ENCODE measurements around the gene DDX17. TPM values are rescaled to one million over a fixed set of nuclear protein-coding genes. Genes with fewer than 3 reads are reported as not detected.

The DDX17 gene
- total RNA-seq, 1 donor from 2014 or later = 492 TPM

GRCh38 chr22:38448945-38449745, 57.0 kb downstream of the DDX17 start:
- peaks cover 6% of the 10 kb centered on the region for H3K36me3 Mint-ChIP-seq (ENCODE audit: low read depth, unreplicated experiment)
- peaks cover 2% of the 10 kb centered on the region for H3K4me1 Mint-ChIP-seq (ENCODE audit: unreplicated experiment)
- H3K4me3 Mint-ChIP-seq (ENCODE audit: unreplicated experiment) = no peak overlapping the region
- DNase-seq (ENCODE audit: low spot score) = no peak
- no peak overlapping the region for H3K27ac Mint-ChIP-seq (ENCODE audit: unreplicated experiment)
- no peak for TF ChIP-seq CTCF (IDR thresholded peaks at IDR 0.05; ENCODE audit: unreplicated experiment)
- H3K9me3 Mint-ChIP-seq (ENCODE audit: unreplicated experiment) = no peaks in the 10 kb centered on the region
- H3K27me3 Mint-ChIP-seq (ENCODE audit: unreplicated experiment) = peaks cover 16% of the 10 kb centered on the region

GRCh38 chr22:38446018-38446601, 60.0 kb downstream of the DDX17 start:
- Mint-ChIP-seq H3K36me3 (ENCODE audit: low read depth, unreplicated experiment) (no peaks in the 10 kb centered on the region), H3K27me3 (ENCODE audit: unreplicated experiment) (peaks cover 9% of the 10 kb centered on the region), H3K4me3 (ENCODE audit: unreplicated experiment) (no peak overlapping the region), H3K27ac (ENCODE audit: unreplicated experiment) (no peak overlapping the region), H3K9me3 (ENCODE audit: unreplicated experiment) (no peaks in the 10 kb centered on the region), H3K4me1 (ENCODE audit: unreplicated experiment) (no peaks in the 10 kb centered on the region)
- no peak for DNase-seq (ENCODE audit: low spot score)
- no peak for TF ChIP-seq CTCF (IDR thresholded peaks at IDR 0.05; ENCODE audit: unreplicated experiment)

- DNase-seq (ENCODE audit: low spot score) = no peak
- no peak for TF ChIP-seq CTCF (IDR thresholded peaks at IDR 0.05; ENCODE audit: unreplicated experiment)
- H3K27me3 Mint-ChIP-seq (ENCODE audit: unreplicated experiment) = peaks cover 6% of the 10 kb centered on the region
Measured at GRCh38 chr22:38444783-38445182, 61.3 kb downstream of the DDX17 start.

GRCh38 chr22:38443628-38444521, 62.2 kb downstream of the DDX17 start:
- no peak for DNase-seq (ENCODE audit: low spot score)
- H3K4me3 Mint-ChIP-seq (ENCODE audit: unreplicated experiment) = no peak overlapping the region
- H3K9me3 Mint-ChIP-seq (ENCODE audit: unreplicated experiment) = no peaks in the 10 kb centered on the region
- peaks cover 4% of the 10 kb centered on the region for H3K36me3 Mint-ChIP-seq (ENCODE audit: low read depth, unreplicated experiment)
- no peak for TF ChIP-seq CTCF (IDR thresholded peaks at IDR 0.05; ENCODE audit: unreplicated experiment)
- no peaks in the 10 kb centered on the region for H3K4me1 Mint-ChIP-seq (ENCODE audit: unreplicated experiment)
- H3K27me3 Mint-ChIP-seq (ENCODE audit: unreplicated experiment) = peaks cover 4% of the 10 kb centered on the region
- H3K27ac Mint-ChIP-seq (ENCODE audit: unreplicated experiment) = no peak overlapping the region

More at GRCh38 chr22:38444783-38445182, 61.3 kb downstream of the DDX17 start:
- no peak overlapping the region for H3K4me3 Mint-ChIP-seq (ENCODE audit: unreplicated experiment)
- no peaks in the 10 kb centered on the region for H3K9me3 Mint-ChIP-seq (ENCODE audit: unreplicated experiment)
- no peaks in the 10 kb centered on the region for H3K4me1 Mint-ChIP-seq (ENCODE audit: unreplicated experiment)
- no peak overlapping the region for H3K27ac Mint-ChIP-seq (ENCODE audit: unreplicated experiment)
- H3K36me3 Mint-ChIP-seq (ENCODE audit: low read depth, unreplicated experiment) = peaks cover 4% of the 10 kb centered on the region

All from endothelial cell (in vitro differentiated cells).